ENCODE data around the gene GPR151.

DNA sequence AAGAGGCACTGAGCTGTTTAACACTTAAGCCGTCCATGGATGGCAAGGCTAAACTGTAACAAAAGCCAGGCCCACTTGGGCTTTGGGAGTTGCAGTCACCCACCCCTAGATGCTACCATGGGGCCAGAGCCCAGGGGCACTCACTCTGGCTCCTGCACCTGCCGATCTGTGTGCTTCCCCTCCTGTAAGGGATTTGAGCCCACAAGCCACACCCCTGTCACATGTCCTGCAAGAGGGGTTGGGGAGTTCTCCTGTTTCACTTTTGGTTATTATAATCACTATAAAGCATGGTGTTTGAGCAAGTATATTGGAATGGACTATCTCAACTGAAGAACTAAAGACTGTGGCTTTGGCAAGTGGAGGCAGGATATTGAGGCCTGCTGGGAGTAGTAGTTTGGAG is 14.0 kb upstream of the GPR151 start:
- TF ChIP-seq EZH2phosphoT487 (IDR thresholded peaks at IDR 0.05; ENCODE audit: insufficient read depth, low read depth) (no peak), EZH2 (IDR thresholded peaks at IDR 0.05; ENCODE audit: insufficient read depth, poor library complexity, severe bottlenecking) (no peak)

Measured in GM23248 (cell line).